Activated CD4-positive, alpha-beta T cell treated with anti-CD3 and anti-CD28 coated beads, Interleukin-2, Interleukin-6, amounts not matched to agents 100 ng/mL and 50 ng/mL, durations not matched to agents 16 hours and 8 hours (primary cell): ENCODE results near the gene GALNTL6.

Source experiments
- DNase-seq: peaks from one replicate; pipeline ENCODE4 v3.0.0-alpha.2; 2020

GALNTL6 gene

GRCh38 chr4:171889681-171890080 is 76.5 kb downstream of the GALNTL6 start:
- DNase-seq: no peak

GRCh38 chr4:171891038-171891437 is 77.8 kb downstream of the GALNTL6 start:
- DNase-seq: no peak

GRCh38 chr4:171896426-171896825 is 83.2 kb downstream of the GALNTL6 start:
- no peak for DNase-seq

- DNase-seq: no peak
Observed at GRCh38 chr4:171919314-171919713, 106.1 kb downstream of the GALNTL6 start.

- no peak for DNase-seq
Observed at GRCh38 chr4:171920901-171921300, 107.7 kb downstream of the GALNTL6 start.

GRCh38 chr4:171924746-171925376 is 111.7 kb downstream of the GALNTL6 start:
- DNase-seq: no peak

- DNase-seq: no peak
Observed at GRCh38 chr4:171928336-171928735, 115.1 kb downstream of the GALNTL6 start.

- DNase-seq: no peak
Observed at GRCh38 chr4:171929477-171929876, 116.3 kb downstream of the GALNTL6 start.

- no peak for DNase-seq
Observed at GRCh38 chr4:171929907-171930306, 116.7 kb downstream of the GALNTL6 start.

- no peak for DNase-seq
Observed at GRCh38 chr4:171932238-171932637, 119.0 kb downstream of the GALNTL6 start.

GRCh38 chr4:171940656-171941055 is 127.5 kb downstream of the GALNTL6 start:
- no peak for DNase-seq

GRCh38 chr4:171947400-171947799 is 134.2 kb downstream of the GALNTL6 start:
- no peak for DNase-seq

GRCh38 chr4:171948038-171948437 is 134.8 kb downstream of the GALNTL6 start:
- no peak for DNase-seq

GRCh38 chr4:171954650-171955049 is 141.4 kb downstream of the GALNTL6 start:
- no peak for DNase-seq

GRCh38 chr4:171956678-171957077 is 143.5 kb downstream of the GALNTL6 start:
- no peak for DNase-seq

GRCh38 chr4:171962110-171962509 is 148.9 kb downstream of the GALNTL6 start:
- no peak for DNase-seq

GRCh38 chr4:171966356-171966755 is 153.2 kb downstream of the GALNTL6 start:
- DNase-seq: no peak

GRCh38 chr4:171978216-171978615 is 165.0 kb downstream of the GALNTL6 start:
- DNase-seq: no peak

- DNase-seq: no peak
Observed at GRCh38 chr4:171979461-171979860, 166.3 kb downstream of the GALNTL6 start.

- no peak for DNase-seq
Observed at GRCh38 chr4:171981185-171981584, 168.0 kb downstream of the GALNTL6 start.

GRCh38 chr4:171983935-171984805 is 171.0 kb downstream of the GALNTL6 start:
- DNase-seq: no peak

GRCh38 chr4:171985129-171985528 is 171.9 kb downstream of the GALNTL6 start:
- DNase-seq: no peak

- no peak for DNase-seq
Observed at GRCh38 chr4:171993247-171993646, 180.0 kb downstream of the GALNTL6 start.

- DNase-seq: no peak
Observed at GRCh38 chr4:172007889-172008288, 194.7 kb downstream of the GALNTL6 start.
